Hematopoietic multipotent progenitor cell treated with erythropoietin and hydrocortisone succinate and interleukin-3 and kit ligand, for 17 days (in vitro differentiated cells): ENCODE measurements around the gene ZBTB7C.

Source experiments
- DNase-seq: peaks from one replicate; pipeline ENCODE4 v3.0.0-alpha.2; 2015; ENCODE audit warnings: low spot score

The ZBTB7C gene

GRCh38 chr18:48058486-48058885 is 350.7 kb downstream of the ZBTB7C start:
- no peak for DNase-seq

- DNase-seq: no peak
Observed at GRCh38 chr18:48057018-48057417, 352.2 kb downstream of the ZBTB7C start.

GRCh38 chr18:48055351-48055750 is 353.8 kb downstream of the ZBTB7C start:
- DNase-seq: no peak

GRCh38 chr18:48053881-48054816 is 355.0 kb downstream of the ZBTB7C start:
- DNase-seq: no peak

DNA sequence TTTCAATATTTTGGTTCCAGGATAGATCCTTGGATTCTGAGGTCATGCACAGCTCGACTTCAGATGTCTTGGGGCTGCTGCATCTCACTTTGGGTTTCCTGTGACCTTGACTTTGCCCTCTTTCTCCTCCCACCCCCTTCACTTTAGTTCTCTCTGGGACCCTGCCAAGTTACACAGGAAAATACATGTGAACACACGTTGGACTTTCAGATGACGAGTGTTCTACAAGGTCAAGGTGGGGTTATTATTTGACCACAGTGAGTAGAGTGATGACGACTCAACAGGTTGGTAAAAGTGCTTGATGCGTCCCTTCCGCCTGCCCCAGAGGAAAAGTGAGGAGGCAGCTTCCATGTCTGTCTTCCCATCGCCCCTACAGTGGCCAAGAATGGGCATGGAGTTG is 356.3 kb downstream of the ZBTB7C start:
- DNase-seq: no peak

DNA sequence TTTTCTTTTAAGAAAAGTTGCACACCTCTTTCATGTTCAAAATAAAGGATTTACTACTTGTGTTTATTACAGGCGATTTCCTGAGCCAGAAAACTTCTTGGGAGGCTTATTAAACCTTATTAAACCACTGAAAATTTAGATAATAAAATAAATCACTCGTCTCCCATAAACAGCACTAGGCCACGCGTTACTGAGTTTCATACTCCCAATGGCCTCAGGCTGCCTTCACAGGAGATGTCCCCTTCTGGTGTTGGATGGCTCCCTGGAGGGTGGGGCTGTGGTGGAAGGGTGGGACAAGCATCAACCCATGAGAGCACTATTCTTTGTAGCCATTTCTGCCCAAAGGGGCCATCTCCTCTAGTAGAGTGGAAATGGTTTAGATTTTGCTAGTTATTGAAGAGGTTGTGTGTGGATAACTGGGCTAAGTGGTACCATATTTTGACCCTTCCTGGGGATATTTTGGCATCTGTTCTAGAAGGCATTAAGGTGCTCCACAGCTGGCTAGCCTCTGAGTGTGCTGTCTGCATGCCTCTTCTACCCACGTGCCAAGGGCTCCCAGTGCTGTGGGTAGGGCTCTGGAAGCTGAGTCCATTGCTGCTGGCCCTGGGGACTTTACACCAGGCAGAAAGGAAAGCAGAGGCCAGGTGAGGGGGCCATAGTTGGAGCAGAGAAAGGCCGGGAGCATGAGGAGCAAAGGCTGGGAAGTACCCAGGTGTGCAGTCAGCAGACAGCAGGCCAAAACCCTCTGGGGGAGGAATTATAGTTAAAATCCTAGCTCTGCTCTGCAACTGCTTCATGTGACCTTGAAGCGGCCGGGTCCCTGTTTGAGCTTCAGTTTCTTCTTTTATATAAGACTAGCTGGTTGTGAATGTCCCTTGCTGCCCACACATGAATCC is 357.0 kb downstream of the ZBTB7C start:
- no peak for DNase-seq

GRCh38 chr18:48050176-48050575 is 359.0 kb downstream of the ZBTB7C start:
- DNase-seq: no peak

- no peak for DNase-seq
Observed at GRCh38 chr18:48049757-48050156, 359.4 kb downstream of the ZBTB7C start.

- no peak for DNase-seq
Observed at GRCh38 chr18:48048251-48048650, 360.9 kb downstream of the ZBTB7C start.

DNA sequence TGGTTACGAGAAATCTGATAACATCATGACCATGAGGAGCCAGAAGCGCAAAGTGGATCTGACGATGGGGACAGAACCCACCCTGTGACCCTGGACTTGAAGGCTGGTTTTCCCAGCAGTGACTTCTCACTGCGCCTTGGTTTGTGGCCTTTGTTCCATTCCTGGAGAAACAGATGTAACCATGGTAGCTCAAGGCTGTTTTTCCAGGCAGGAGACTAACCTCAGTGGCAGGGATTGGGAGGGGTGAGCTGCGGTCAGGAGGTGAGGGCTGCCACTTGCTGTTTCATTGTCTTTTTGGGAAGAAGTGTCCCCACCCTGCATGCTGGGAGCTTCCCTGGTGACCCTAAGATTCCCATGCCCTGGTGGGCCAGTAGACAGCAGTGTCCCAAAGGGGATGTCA is 362.3 kb downstream of the ZBTB7C start:
- DNase-seq: no peak

- DNase-seq: no peak
Observed at GRCh38 chr18:48045744-48046143, 363.4 kb downstream of the ZBTB7C start.

- DNase-seq: no peak
Observed at GRCh38 chr18:48044944-48045343, 364.2 kb downstream of the ZBTB7C start.

GRCh38 chr18:48043166-48043565 is 366.0 kb downstream of the ZBTB7C start:
- no peak for DNase-seq

GRCh38 chr18:48042431-48042830 is 366.8 kb downstream of the ZBTB7C start:
- DNase-seq: no peak

- DNase-seq: no peak
Observed at GRCh38 chr18:48040457-48041110, 368.6 kb downstream of the ZBTB7C start.

- DNase-seq: no peak
Observed at GRCh38 chr18:48039769-48040215, 369.4 kb downstream of the ZBTB7C start.

GRCh38 chr18:48038636-48039035 is 370.5 kb downstream of the ZBTB7C start:
- DNase-seq: no peak

GRCh38 chr18:48037481-48038271 is 371.5 kb downstream of the ZBTB7C start:
- DNase-seq: no peak

- DNase-seq: no peak
Observed at GRCh38 chr18:48036641-48037421, 372.4 kb downstream of the ZBTB7C start.

- DNase-seq: no peak
Observed at GRCh38 chr18:48036226-48036625, 373.0 kb downstream of the ZBTB7C start.

DNA sequence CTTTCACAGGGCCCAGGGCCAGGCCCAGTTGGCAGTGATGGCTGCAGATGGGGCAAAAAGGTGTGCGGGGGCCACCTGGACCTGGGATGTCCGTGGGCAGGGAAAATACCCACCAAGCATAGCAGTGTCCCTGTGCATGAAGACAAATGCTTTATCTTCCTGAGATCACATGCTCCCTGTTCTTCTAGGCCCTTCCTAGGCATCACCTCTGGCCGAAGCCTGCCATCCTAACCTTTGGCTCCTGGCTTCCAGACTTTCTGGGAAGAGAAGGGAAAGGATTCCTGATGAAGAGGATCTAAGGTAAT is 373.7 kb downstream of the ZBTB7C start:
- no peak for DNase-seq
